ENCODE data around the gene RGS12.

GRCh38 chr4:3308691-3309090, 15.9 kb downstream of the RGS12 start:
- TF ChIP-seq POLR2A (IDR thresholded peaks at IDR 0.05; ENCODE audit: low read depth, low read length) (no peak), POLR2AphosphoS5 (IDR thresholded peaks at IDR 0.05; ENCODE audit: low read depth, low read length) (no peak), SPI1 (IDR thresholded peaks at IDR 0.05; ENCODE audit: low read depth, low read length) (no peak), TAF1 (IDR thresholded peaks at IDR 0.05; ENCODE audit: low read depth, low read length) (no peak), PAX5 (IDR thresholded peaks at IDR 0.05; ENCODE audit: insufficient read depth, low read length, severe bottlenecking) (no peak)
